Nephron progenitor cell (in vitro differentiated cells): ENCODE measurements around the gene TC2N.

Experiments used
- DNase-seq: peaks from one replicate; pipeline ENCODE4 v3.0.0; 2021
- H3K27ac Mint-ChIP-seq: 2 replicates; pipeline ENCODE4 v1.8.0; 2021; ENCODE audit warnings: mild to moderate bottlenecking, moderate library complexity, mixed read lengths
- H3K27me3 Mint-ChIP-seq: 2 replicates; pipeline ENCODE4 v1.8.0; 2021; ENCODE audit warnings: mild to moderate bottlenecking, low read depth, mixed read lengths; ENCODE audit not compliant: poor library complexity
- H3K36me3 Mint-ChIP-seq: 2 replicates; pipeline ENCODE4 v1.8.0; 2021; ENCODE audit warnings: low read depth, mixed read lengths
- H3K4me1 Mint-ChIP-seq: 2 replicates; pipeline ENCODE4 v1.8.0; 2021; ENCODE audit warnings: mixed read lengths
- H3K4me3 Mint-ChIP-seq: 2 replicates; pipeline ENCODE4 v1.8.0; 2021; ENCODE audit warnings: mild to moderate bottlenecking, moderate library complexity, mixed read lengths
- H3K9me3 Mint-ChIP-seq: 2 replicates; pipeline ENCODE4 v1.8.0; 2021; ENCODE audit warnings: mild to moderate bottlenecking, moderate library complexity, mixed read lengths
- CTCF ChIP-seq: fragments of 200-600 bp; sonication (generic); IDR thresholded peaks from 2 replicates; pipeline ENCODE4 v1.5.0; 2021; ENCODE audit warnings: antibody characterized with exemption

Gene TC2N

GRCh38 chr14:91870890-91871289 is 3.6 kb upstream of the TC2N start:
- no peak for TF ChIP-seq CTCF
- no peak overlapping the region for H3K27ac Mint-ChIP-seq
- peaks cover 4% of the 10 kb centered on the region for H3K36me3 Mint-ChIP-seq
- H3K4me1 Mint-ChIP-seq = peaks cover 42% of the 10 kb centered on the region
- DNase-seq = no peak
- H3K27me3 Mint-ChIP-seq = peaks cover 13% of the 10 kb centered on the region
- H3K9me3 Mint-ChIP-seq = peaks cover 31% of the 10 kb centered on the region
- no peak overlapping the region for H3K4me3 Mint-ChIP-seq

GRCh38 chr14:91870001-91870400 is 2.7 kb upstream of the TC2N start:
- peaks cover 4% of the 10 kb centered on the region for H3K36me3 Mint-ChIP-seq
- no peak for DNase-seq
- peaks cover 31% of the 10 kb centered on the region for H3K9me3 Mint-ChIP-seq
- peaks cover 13% of the 10 kb centered on the region for H3K27me3 Mint-ChIP-seq
- H3K4me3 Mint-ChIP-seq = no peak overlapping the region
- TF ChIP-seq CTCF = no peak
- peak overlapping the region; percentile 85 for H3K27ac Mint-ChIP-seq
- peaks cover 42% of the 10 kb centered on the region for H3K4me1 Mint-ChIP-seq

- Mint-ChIP-seq H3K27ac (peak overlapping the region; percentile 85), H3K4me3 (no peak overlapping the region), H3K36me3 (peaks cover 4% of the 10 kb centered on the region), H3K9me3 (peaks cover 31% of the 10 kb centered on the region), H3K27me3 (peaks cover 13% of the 10 kb centered on the region), H3K4me1 (peaks cover 42% of the 10 kb centered on the region)
- TF ChIP-seq CTCF = no peak
- DNase-seq = no peak
Measured at GRCh38 chr14:91869556-91869955, 2.2 kb upstream of the TC2N start.

- peaks cover 31% of the 10 kb centered on the region for H3K9me3 Mint-ChIP-seq
- no peak overlapping the region for H3K27ac Mint-ChIP-seq
- no peak for DNase-seq
- H3K4me3 Mint-ChIP-seq = no peak overlapping the region
- peaks cover 12% of the 10 kb centered on the region for H3K27me3 Mint-ChIP-seq
- TF ChIP-seq CTCF = no peak
- H3K4me1 Mint-ChIP-seq = peaks cover 29% of the 10 kb centered on the region
- H3K36me3 Mint-ChIP-seq = peaks cover 4% of the 10 kb centered on the region
Measured at GRCh38 chr14:91866511-91867295, 633 bp downstream of the TC2N start.

GRCh38 chr14:91866061-91866460 is 1.3 kb downstream of the TC2N start:
- no peak for DNase-seq
- Mint-ChIP-seq H3K27ac (no peak overlapping the region), H3K4me1 (peaks cover 29% of the 10 kb centered on the region)

More at GRCh38 chr14:91866061-91866460, 1.3 kb downstream of the TC2N start:
- Mint-ChIP-seq H3K27me3 (peaks cover 9% of the 10 kb centered on the region), H3K4me3 (no peak overlapping the region), H3K36me3 (peaks cover 4% of the 10 kb centered on the region), H3K9me3 (peaks cover 31% of the 10 kb centered on the region)
- no peak for TF ChIP-seq CTCF
